Epithelial cell of proximal tubule (primary cell): ENCODE results near the gene DOCK6. TPM values are rescaled to one million over a fixed set of nuclear protein-coding genes. Genes with fewer than 3 reads are reported as not detected.

Experiments used
- DNase-seq: peaks from one replicate; pipeline ENCODE4 v3.0.0-alpha.2; 2011; ENCODE audit warnings: low read depth
- H3K4me3 ChIP-seq: 2 replicates; pipeline ENCODE4 v1.5.1; 2011; ENCODE audit warnings: low read depth, mild to moderate bottlenecking, low read length
- total RNA-seq: library from RNA; depleted of rRNA; stranded (reverse); fragments of >200 nt; gene quantifications from 2 replicates; pipeline ENCODE4 v1.2.3, GENCODE V29; 2015
- TF ChIP-seq, protein P1 (sequence below): conservative IDR thresholded peaks from 2 replicates; pipeline ENCODE4 v1.5.1; 2012; ENCODE audit warnings: low read depth, mild to moderate bottlenecking, low read length

Gene DOCK6
- total RNA-seq, 1 donor from 2014 or later, result 17.2 TPM

GRCh38 chr19:11159598-11160439, 102.5 kb downstream of the DOCK6 start:
- TF ChIP-seq, protein P1, sequence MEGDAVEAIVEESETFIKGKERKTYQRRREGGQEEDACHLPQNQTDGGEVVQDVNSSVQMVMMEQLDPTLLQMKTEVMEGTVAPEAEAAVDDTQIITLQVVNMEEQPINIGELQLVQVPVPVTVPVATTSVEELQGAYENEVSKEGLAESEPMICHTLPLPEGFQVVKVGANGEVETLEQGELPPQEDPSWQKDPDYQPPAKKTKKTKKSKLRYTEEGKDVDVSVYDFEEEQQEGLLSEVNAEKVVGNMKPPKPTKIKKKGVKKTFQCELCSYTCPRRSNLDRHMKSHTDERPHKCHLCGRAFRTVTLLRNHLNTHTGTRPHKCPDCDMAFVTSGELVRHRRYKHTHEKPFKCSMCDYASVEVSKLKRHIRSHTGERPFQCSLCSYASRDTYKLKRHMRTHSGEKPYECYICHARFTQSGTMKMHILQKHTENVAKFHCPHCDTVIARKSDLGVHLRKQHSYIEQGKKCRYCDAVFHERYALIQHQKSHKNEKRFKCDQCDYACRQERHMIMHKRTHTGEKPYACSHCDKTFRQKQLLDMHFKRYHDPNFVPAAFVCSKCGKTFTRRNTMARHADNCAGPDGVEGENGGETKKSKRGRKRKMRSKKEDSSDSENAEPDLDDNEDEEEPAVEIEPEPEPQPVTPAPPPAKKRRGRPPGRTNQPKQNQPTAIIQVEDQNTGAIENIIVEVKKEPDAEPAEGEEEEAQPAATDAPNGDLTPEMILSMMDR, result no peak
- no peak for DNase-seq
- H3K4me3 ChIP-seq, result no peak overlapping the region

DNA sequence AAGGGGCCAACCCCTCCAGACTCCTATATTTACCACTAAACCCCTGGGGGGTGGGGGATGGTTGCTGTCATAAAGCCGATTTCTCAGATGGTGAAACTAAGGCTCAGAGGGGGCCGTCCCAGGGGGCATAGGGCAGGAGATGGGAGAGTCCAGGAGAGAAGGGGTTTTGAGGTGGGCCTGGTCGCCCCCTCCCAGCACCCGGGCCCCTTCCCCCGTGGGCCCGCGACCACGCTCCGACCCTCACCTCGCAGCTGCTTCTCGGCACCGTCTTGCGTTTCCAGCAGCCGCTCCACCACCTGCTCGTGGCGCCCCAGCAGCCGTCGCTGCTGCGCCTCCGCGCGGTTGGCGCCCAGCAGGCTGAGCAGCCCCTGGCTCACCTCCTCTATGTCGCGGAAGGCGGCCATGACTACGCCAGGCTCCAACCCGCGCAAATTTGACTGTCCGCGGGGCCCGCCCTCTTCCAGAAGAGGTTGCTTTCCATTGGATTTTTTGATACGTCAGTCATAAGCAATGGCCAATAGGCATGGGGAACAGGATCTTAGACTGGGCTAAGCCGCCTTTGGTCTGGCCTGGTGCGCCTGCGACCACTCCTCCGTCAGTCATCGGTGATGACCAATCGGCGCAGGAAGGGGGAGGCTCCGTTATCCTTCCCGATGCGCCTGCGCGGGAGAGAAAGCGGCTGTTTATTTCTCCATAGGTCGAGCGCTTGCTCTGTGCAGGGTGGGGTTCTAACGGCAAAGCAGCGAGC, 106.8 kb downstream of the DOCK6 start, which contains the start of gene SPC24:
Gene SPC24 (minus strand): TSS at position 410 of the 748 bp plus-strand sequence. CDS start 6 bp downstream, at position 404.
- peak within 1 kb of the TSS; percentile 67 for H3K4me3 ChIP-seq
- TF ChIP-seq, protein P1, result no peak
- peak; percentile 87 for DNase-seq

DNA sequence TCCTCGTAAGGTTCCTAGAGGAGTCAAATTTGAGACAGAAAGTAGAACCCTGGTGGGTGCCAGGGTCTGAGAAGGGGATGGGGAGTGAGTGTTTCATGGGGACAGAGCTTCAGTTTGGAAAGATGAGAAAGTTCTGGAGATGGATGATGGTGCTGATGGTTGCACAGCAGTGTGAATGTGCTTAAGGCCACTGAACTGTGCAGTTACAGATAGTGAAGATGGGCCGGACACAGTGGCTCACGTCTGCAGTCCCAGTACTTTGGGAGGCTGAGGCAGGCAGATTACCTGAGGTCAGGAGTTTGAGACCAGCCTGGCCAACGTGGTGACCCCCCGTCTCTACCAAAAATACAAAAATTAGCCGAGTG, 107.7 kb downstream of the DOCK6 start:
- TF ChIP-seq, protein P1, result no peak
- peak overlapping the region; percentile 67 for H3K4me3 ChIP-seq
- no peak for DNase-seq

GRCh38 chr19:11152318-11153062, 109.8 kb downstream of the DOCK6 start:
- TF ChIP-seq, protein P1, result no peak
- no peak overlapping the region for H3K4me3 ChIP-seq
- DNase-seq, result peak; percentile 84

- H3K4me3 ChIP-seq, result no peak overlapping the region
- TF ChIP-seq, protein P1, result no peak
- no peak for DNase-seq
Measured at GRCh38 chr19:11151181-11151580, 111.1 kb downstream of the DOCK6 start.

Other genes with a start within 250 kb of the DOCK6 start
- gene LDLR, start 173.1 kb downstream of the DOCK6 start, total RNA-seq, result 123 and 184 TPM in 2 replicates
- gene SPC24, start 106.7 kb downstream of the DOCK6 start, total RNA-seq, result 33.0 and 76.1 TPM in 2 replicates
- gene KANK2, start 65.0 kb downstream of the DOCK6 start, total RNA-seq, result 78.3 and 94.0 TPM in 2 replicates
- gene ANGPTL8, start 22.9 kb downstream of the DOCK6 start, total RNA-seq, result not detected in 2 replicates
- gene TSPAN16, start 33.6 kb upstream of the DOCK6 start, total RNA-seq, result not detected in 2 replicates
- 13.4 and 18.3 TPM in 2 replicates for gene RAB3D, start 77.1 kb upstream of the DOCK6 start, total RNA-seq
- gene TMEM205, start 83.7 kb upstream of the DOCK6 start, total RNA-seq, result 226 and 228 TPM in 2 replicates
- 6.1 and 7.8 TPM in 2 replicates for gene CCDC159, start 84.0 kb upstream of the DOCK6 start, total RNA-seq
- gene PLPPR2, start 92.9 kb upstream of the DOCK6 start, total RNA-seq, result 1.3 and 6.2 TPM in 2 replicates
- gene SWSAP1, start 112.1 kb upstream of the DOCK6 start, total RNA-seq, result 1.2 and 2.7 TPM in 2 replicates
- 4.3 and 5.2 TPM in 2 replicates for gene EPOR, start 121.8 kb upstream of the DOCK6 start, total RNA-seq
- gene RGL3, start 156.8 kb upstream of the DOCK6 start, total RNA-seq, result 3.1 and 19.0 TPM in 2 replicates
- gene ODAD3, start 172.6 kb upstream of the DOCK6 start, total RNA-seq, result 0.40 TPM in 1 of 2 replicates, not detected in the other
- gene PRKCSH, start 173.1 kb upstream of the DOCK6 start, total RNA-seq, result 184 and 243 TPM in 2 replicates
- not detected in 2 replicates for gene ELAVL3, start 218.5 kb upstream of the DOCK6 start, total RNA-seq
- 5.9 and 23.4 TPM in 2 replicates for gene ZNF653, start 243.3 kb upstream of the DOCK6 start, total RNA-seq